Prostate gland (tissue), 2 donors: ENCODE measurements around the gene GORASP1. TPM values are rescaled to one million over a fixed set of nuclear protein-coding genes. Genes with fewer than 3 reads are reported as not detected.
A peak's percentile ranks its signal among the peaks of the same experiment; 100 is the strongest.

Source experiments
- DNase-seq: peaks from one replicate; pipeline ENCODE4 v3.0.0-alpha.2; 2019; ENCODE audit warnings: low spot score
- H3K27ac ChIP-seq, 2 donors: fragments of 200-600 bp; sonication (generic); 2 replicates each; pipeline ENCODE4 v1.5.1; 2017 to 2019
- H3K27me3 ChIP-seq: fragments of 200-600 bp; sonication (generic); replicated peaks from 2 replicates; pipeline ENCODE4 v1.5.1; 2019; ENCODE audit not compliant: insufficient read depth
- H3K36me3 ChIP-seq, 2 donors: fragments of 200-600 bp; sonication (generic); 1 replicate in 1 of 2; 2 replicates in 1 of 2; pipeline versions ENCODE4 v1.5.1 to v1.8.1; 2017 to 2019
- H3K4me1 ChIP-seq: fragments of 200-600 bp; sonication (generic); replicated peaks from 2 replicates; pipeline ENCODE4 v1.5.1; 2019
- H3K4me3 ChIP-seq, 2 donors: fragments of 200-600 bp; sonication (generic); 2 replicates each; pipeline ENCODE4 v1.5.1; 2017 to 2019
- H3K9me3 ChIP-seq: fragments of 200-600 bp; sonication (generic); 2 replicates; pipeline ENCODE4 v1.5.1; 2017
- POLR2A ChIP-seq: fragments of 450-650 bp; IDR thresholded peaks from one replicate; pipeline ENCODE4 v1.6.1; 2016; ENCODE audit warnings: antibody characterized with exemption, mild to moderate bottlenecking
- POLR2AphosphoS5 ChIP-seq: sonication (generic); formaldehyde crosslinking; IDR thresholded peaks from one replicate; pipeline ENCODE4 v1.6.1; 2017; ENCODE audit warnings: antibody characterized with exemption
- WGBS: methylation state at CpG from one replicate; pipeline ENCODE4 v1.1.5; 2018; 5-methylcytosine and 5-hydroxymethylcytosine counted together
- intact Hi-C: fragments of 100-400 bp; cut with DNase I; formaldehyde crosslinking; loops from one replicate; pipeline ENCODE4 v1.14.2; 2022
- total RNA-seq, 2 donors: library from RNA; depleted of rRNA; stranded (reverse); fragments of >200 nt; gene quantifications; one replicate each; pipeline ENCODE4 v1.1.0, GENCODE V29; 2016
- TF ChIP-seq, protein P1 (sequence below), 4 experiments: fragments of 200-600 bp in 2 of 4; fragments of 450-650 bp in 2 of 4; sonication (generic) in 2 of 4; IDR thresholded peaks; 1 replicate in 3 of 4; 2 replicates in 1 of 4; pipeline ENCODE4 v1.5.1; 2016 to 2019; ENCODE audit warnings: antibody characterized with exemption in 4 of 4, mild to moderate bottlenecking in 2 of 4, moderate library complexity in 2 of 4

GORASP1 gene
- total RNA-seq, 2 donors from 2014 or later: 76.5 to 104 TPM

DNA sequence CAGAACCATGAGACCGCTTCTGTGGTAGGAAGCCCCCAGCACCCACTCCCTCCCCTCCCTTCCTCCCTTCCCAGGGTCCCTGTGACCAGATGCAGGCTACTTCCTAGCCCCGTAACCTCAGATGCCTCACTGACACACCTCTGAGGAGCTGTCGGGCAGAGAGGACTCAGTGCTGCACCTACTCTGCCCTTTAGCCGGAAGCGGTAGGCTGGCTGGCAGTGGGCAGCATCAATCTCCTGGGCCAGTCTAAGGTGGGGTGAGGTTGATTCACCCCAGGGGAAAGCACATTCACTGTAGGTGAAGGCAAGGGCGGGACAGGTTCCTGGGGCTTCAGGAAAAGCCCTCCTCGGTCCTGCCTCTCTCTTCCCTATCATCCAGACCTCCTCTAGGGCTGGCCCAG is 26.9 kb upstream of the GORASP1 start:
- TF ChIP-seq POLR2A: no peak
- TF ChIP-seq POLR2AphosphoS5: no peak
- TF ChIP-seq, protein P1, sequence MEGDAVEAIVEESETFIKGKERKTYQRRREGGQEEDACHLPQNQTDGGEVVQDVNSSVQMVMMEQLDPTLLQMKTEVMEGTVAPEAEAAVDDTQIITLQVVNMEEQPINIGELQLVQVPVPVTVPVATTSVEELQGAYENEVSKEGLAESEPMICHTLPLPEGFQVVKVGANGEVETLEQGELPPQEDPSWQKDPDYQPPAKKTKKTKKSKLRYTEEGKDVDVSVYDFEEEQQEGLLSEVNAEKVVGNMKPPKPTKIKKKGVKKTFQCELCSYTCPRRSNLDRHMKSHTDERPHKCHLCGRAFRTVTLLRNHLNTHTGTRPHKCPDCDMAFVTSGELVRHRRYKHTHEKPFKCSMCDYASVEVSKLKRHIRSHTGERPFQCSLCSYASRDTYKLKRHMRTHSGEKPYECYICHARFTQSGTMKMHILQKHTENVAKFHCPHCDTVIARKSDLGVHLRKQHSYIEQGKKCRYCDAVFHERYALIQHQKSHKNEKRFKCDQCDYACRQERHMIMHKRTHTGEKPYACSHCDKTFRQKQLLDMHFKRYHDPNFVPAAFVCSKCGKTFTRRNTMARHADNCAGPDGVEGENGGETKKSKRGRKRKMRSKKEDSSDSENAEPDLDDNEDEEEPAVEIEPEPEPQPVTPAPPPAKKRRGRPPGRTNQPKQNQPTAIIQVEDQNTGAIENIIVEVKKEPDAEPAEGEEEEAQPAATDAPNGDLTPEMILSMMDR (IDR thresholded peaks at IDR 0.05): no peak
- 98% methylated on average over 7 of the region's 7 CpGs for WGBS
- no peaks in the 10 kb centered on the region for H3K36me3 ChIP-seq
- no peak overlapping the region for H3K4me3 ChIP-seq
- no peaks in the 10 kb centered on the region for H3K27me3 ChIP-seq
- intact Hi-C loops: no loop called here
- H3K9me3 ChIP-seq: no peaks in the 10 kb centered on the region
- no peak overlapping the region for H3K27ac ChIP-seq
- no peak for DNase-seq
- peaks cover 5% of the 10 kb centered on the region for H3K4me1 ChIP-seq

GRCh38 chr3:39133822-39134221 is 26.4 kb upstream of the GORASP1 start:
- TF ChIP-seq POLR2AphosphoS5 (no peak), POLR2A (no peak)
- TF ChIP-seq, protein P1 (IDR thresholded peaks at IDR 0.05): no peak
- intact Hi-C loops: no loop called here
- no peaks in the 10 kb centered on the region for H3K9me3 ChIP-seq
- WGBS: 92% methylated on average over 6 of the region's 6 CpGs
- H3K36me3 ChIP-seq: no peaks in the 10 kb centered on the region
- no peak overlapping the region for H3K4me3 ChIP-seq
- no peaks in the 10 kb centered on the region for H3K27me3 ChIP-seq
- peaks cover 5% of the 10 kb centered on the region for H3K4me1 ChIP-seq
- no peak for DNase-seq
- H3K27ac ChIP-seq: no peak overlapping the region

GRCh38 chr3:39133093-39133490 is 25.7 kb upstream of the GORASP1 start:
- Histone ChIP-seq H3K27me3 (no peaks in the 10 kb centered on the region), H3K4me3 (no peak overlapping the region), H3K9me3 (no peaks in the 10 kb centered on the region), H3K27ac (no peak overlapping the region), H3K36me3 (no peaks in the 10 kb centered on the region), H3K4me1 (peaks cover 5% of the 10 kb centered on the region)
- WGBS: 100% methylated on average over 1 of the region's 1 CpG
- TF ChIP-seq POLR2A (no peak), POLR2AphosphoS5 (no peak)
- TF ChIP-seq, protein P1 (IDR thresholded peaks at IDR 0.05): no peak
- intact Hi-C loops: no loop called here
- DNase-seq: no peak

DNA sequence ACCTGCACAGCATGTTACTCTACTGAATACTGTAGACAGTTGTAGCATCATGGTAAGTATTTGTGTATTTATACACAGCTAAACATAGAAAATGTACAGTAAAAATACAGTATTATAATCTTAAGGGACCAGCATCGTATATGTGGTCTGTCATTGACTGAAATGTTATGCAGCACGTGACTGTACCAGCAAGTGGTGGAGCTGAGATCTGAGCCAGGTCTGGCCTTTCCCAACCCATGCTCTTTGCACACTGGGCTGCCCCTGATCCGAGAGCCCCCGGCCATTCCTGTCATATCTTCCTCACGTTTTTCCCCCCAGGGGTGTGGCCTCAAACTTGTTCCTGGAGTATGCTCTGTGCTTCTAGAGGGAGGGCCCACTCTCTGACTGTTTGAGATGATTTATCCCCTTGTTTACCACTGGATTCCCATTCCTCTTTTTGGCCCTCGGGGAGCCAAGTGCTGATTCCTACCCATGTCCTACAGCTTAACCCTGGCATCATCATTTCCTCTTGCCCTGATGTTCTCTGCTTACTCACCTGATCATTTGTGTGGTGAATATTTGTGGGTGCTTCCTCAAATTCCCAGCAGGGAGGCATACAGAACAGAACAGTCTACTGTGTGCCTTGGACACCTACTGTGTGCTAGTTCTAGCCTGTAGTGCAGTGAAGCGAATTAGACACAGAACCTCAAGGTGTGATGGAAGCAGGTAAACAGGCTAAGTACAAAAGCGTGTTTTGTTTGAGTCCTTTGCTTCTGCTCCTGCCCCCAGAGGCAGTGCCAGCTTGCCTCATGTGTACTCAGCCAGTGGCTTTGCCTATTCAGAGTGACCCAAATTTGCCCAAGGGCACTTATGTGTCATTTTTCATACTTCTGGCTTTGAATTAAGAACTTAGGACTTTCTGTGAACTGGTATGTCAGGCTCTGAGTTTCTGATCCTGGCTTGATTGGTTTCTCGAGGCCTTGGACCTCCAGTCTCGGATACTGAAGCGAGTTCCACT is 25.0 kb upstream of the GORASP1 start:
- H3K4me1 ChIP-seq: peaks cover 5% of the 10 kb centered on the region
- no peaks in the 10 kb centered on the region for H3K27me3 ChIP-seq
- H3K9me3 ChIP-seq: no peaks in the 10 kb centered on the region
- WGBS: 67% methylated on average over 11 of the region's 11 CpGs
- no peak overlapping the region for H3K4me3 ChIP-seq
- no peaks in the 10 kb centered on the region for H3K36me3 ChIP-seq
- TF ChIP-seq, protein P1 (IDR thresholded peaks at IDR 0.05): no peak
- no peak for TF ChIP-seq POLR2AphosphoS5
- no peak for TF ChIP-seq POLR2A
- intact Hi-C loops: no loop called here
- H3K27ac ChIP-seq: peak overlapping the region in 1 of 2 donors; percentile 14
- DNase-seq: no peak
